Measurements from ENCODE around the gene KRT17. TPM values are rescaled to one million over a fixed set of nuclear protein-coding genes. Genes with fewer than 3 reads are reported as not detected.
"Not testable (repeated sequence)": the region's sequence is repeated elsewhere in the genome, so short reads cannot be mapped to it uniquely, and the experiment has no call there.

KRT17 gene
- total RNA-seq, 2 donors from 2014 or later = 2.8 to 5.1 TPM

DNA sequence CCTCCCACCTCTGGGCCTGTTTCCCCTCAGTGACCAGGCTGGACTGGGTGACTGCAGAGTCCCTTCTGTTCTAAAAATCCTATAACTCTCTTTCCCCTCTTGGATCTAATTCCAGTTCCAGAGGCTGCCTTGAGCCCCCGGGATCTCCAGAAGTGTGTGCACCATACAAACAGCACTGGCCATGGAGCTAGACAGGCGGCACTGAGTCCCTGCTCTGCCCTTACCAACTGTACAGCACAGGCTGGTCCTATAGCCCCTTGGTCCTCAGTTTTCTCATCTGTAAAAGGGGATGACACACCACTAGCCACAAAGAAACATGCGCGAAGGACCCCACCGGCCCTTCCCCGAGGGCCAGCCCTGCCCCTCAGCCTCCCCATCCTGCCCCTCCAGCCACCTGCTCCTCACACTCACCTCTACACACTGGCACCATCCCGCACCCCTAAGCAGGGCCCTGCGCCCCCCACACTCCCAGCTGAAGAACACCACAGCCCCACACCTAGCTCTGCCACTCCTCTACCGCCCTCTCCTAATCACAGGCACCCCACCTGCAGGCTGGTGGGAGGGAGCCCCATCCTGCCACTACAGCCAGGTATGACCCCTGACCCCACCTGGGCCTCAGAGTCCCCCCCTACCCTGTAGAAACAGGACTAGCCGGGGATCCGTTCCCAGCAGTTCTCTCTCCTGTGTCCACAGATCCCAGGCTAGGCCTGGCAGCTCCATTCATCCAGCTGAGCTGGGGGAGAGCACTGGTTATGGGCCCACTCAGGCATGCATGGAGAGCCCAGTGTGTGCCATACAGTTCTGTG is 10.9 kb downstream of the KRT17 start:
- peak; percentile 65 for DNase-seq (ENCODE audit: low spot score)
- intact Hi-C loops (cut with DNase I) = no loop called here

DNA sequence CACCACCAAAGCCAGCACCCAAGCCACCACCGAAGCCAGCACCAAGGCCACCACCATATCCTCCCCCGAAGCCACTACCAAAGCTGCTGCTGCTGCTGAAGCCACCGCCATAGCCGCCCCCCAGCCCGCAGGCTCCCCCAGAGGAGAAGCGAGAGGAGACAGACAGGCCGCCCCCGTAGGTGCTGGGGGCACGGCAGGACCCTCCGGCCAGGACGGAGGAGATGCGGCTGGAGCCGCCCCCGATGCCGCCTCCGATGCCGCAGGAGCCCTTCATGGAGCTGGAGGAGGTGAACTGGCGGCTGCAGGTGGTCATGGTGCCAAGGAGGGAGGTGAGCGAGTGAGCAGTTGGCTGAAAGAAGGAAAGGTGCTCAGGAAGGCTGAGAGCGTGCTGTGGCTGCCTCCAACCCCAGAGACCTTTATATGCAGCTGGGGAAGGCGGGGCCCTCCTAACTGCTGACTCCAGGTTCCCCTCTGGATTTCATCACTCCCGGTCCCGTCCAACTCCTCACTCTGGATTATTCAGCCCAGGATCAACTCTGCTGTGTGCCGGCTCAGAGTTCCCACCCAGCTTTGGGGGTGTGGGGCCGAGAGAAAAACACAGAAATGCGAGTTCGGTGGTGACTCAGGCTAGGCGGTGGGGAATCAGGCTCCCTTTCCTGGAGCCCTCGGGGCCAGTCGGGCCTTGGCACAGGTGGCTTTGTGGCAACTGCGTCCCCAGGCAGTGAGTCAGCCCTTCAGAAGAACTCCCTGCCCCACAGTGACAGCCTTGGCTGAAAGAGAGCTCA is 11.8 kb downstream of the KRT17 start, which contains the start of gene KRT16:
TSS of gene KRT16 (minus strand) at position 392 of the 785 bp plus-strand sequence. CDS start at position 313, 79 bp downstream.
- intact Hi-C loops (cut with DNase I) = not testable (repeated sequence)
- peak; percentile 84 for DNase-seq (ENCODE audit: low spot score)

DNA sequence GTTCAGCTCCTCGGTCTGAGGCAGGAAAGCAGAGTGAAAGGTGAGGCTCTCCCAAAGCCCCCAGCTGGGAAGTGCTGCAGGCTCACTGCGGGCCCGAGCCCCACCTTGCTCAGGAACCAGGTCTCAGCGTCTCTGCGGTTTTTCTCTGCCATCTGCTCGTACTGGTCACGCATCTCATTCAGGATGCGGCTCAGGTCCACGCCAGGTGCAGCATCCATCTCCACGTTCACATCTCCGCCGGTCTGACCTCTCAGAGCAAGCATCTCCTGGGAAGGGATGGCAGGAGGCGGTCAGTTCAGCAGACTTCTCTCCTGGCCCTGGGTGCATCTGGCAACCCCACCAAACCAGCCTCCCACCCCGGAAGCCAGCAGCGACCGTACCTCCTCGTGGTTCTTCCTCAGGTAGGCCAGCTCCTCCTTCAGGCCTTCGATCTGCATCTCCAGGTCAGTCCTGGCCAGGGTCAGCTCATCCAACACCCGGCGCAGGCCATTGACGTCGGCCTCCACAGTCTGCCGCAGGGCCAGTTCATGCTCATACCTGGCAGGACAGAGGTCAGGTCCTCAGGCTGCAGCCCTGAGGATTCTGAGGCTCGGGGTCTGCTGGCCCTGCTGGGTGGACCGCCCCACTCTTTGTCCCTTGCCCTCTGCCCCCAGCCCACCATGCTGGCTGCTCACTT is 13.3 kb downstream of the KRT17 start:
- DNase-seq (ENCODE audit: low spot score) = peak; percentile 62
- intact Hi-C loops (cut with DNase I) = no loop called here

DNA sequence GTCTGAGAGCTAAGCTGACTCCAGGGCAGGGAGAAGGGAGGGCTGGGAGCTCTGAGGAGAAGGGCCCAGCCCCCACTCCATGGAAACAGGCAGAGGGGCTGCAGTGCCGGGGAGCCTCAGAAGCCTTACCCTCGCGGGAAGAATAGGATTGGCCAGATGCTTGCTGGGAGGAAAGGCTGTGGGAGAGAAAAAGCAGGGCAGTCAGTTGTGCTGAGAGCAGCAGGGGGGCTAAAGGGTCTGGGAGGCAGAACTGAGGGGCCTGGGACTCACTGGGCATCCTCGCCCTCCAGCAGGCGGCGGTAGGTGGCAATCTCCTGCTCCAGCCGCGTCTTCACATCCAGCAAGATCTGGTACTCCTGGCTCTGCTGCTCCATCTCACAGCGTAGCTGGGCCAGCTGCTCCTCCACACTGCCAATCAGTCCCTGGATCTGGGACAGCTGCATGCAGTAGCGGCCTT is 14.3 kb downstream of the KRT17 start:
- intact Hi-C loops (cut with DNase I) = not testable (repeated sequence)
- peak; percentile 47 for DNase-seq (ENCODE audit: low spot score)

DNA sequence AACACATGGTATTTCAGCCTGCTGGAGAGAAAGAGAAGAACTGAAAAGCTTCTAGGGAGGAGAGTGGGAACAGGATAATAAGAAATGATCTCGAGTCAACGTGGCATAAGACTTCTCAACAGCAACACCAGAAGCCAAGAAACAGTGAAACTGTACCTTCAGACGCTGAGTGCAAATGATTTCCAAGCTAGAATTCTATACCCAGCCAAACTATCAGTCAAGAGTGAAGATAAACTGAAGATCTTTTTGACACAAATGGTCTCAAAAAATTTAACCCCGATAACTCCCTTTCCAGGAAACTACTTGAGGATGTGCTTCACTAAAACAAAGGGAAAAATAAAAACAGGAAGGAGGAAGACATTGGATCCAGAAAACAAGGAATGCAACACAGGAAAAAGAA is 17.4 kb downstream of the KRT17 start:
- DNase-seq (ENCODE audit: low spot score); intact Hi-C loops (cut with DNase I): not testable (repeated sequence)

DNA sequence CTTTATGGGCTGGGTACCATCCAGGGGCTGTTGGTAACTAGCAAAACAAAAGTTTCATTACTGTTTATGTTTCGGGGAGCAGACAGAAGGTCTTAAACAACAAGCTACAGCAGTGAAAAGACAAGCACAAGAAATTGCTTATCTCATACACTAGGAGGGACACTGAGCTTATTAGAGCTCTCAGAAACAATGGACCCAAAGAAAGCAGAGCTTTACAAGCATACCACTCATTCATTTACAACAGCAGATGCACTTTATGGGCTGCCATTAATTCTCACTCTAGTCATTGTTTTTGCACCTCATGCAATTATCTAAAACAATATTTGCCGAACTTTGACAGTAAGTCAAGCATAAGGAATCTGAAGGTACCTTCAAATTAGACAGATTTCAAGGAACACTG is 21.9 kb downstream of the KRT17 start:
- intact Hi-C loops (cut with DNase I) = no loop called here
- DNase-seq (ENCODE audit: low spot score) = no peak

DNA sequence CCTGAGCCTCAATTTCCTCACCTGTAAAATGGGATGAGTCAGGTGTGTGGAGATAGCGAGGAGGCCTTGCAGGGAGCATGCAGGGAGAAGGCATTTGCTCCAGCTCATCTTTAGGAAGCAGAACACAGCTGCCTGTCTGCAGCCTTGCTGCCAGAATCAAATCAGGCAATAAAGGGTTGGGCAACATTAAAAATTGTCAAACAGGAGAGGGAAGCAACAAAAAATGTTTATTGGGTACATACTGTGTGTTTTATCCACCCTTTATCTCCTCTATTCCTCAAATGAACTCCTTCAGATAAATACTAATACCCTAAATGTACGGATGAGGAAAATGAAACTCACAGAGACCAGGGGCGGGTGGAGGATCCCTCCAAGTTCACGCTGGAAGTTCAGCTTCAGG is 24.1 kb downstream of the KRT17 start:
- intact Hi-C loops (cut with DNase I) = no loop called here
- DNase-seq (ENCODE audit: low spot score) = peak; percentile 2

DNA sequence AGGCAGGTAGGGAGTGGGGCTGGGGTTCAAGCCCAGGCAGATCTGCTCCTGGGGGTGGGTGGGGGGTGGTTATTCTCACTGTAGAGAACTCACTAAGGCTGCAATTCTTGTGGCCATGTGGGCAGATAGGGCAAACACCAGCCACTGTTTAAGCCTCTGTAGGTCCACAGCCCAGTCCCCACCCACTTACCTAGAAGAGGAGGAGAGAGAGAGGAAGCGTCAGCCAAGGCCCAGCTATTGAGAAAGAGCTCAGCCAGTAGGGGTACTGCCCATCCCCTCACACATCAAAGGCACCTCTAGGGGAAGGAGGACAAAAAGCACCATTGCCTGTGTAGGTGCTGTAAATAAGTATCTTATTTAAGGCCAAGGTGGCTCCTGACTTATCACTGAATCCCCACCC is 24.7 kb downstream of the KRT17 start:
- intact Hi-C loops (cut with DNase I) = no loop called here

DNA sequence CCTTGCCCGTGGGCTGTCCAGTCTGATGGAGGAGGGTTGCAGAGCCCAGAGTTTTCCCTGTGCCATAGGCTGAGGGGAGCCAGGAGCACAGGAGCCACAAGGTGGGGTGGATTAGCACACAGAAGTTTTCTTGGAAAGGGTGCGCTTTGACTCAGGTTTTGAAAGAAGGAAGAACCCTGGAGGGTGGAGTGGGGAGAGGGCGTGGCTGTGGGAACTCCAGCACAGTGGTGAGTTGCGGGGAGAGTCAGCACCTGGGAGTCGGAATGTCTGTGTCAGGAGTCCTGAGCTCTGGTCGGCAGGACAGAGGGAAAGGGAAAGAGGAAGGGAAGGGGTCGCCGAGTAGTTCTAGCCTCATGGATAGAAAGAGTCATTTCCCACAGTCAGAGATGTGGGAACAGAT is 28.8 kb downstream of the KRT17 start:
- peak; percentile 18 for DNase-seq (ENCODE audit: low spot score)
- intact Hi-C loops (cut with DNase I) = no loop called here

More for the DNA sequence above, 24.7 kb downstream of the KRT17 start:
- no peak for DNase-seq (ENCODE audit: low spot score)

DNA sequence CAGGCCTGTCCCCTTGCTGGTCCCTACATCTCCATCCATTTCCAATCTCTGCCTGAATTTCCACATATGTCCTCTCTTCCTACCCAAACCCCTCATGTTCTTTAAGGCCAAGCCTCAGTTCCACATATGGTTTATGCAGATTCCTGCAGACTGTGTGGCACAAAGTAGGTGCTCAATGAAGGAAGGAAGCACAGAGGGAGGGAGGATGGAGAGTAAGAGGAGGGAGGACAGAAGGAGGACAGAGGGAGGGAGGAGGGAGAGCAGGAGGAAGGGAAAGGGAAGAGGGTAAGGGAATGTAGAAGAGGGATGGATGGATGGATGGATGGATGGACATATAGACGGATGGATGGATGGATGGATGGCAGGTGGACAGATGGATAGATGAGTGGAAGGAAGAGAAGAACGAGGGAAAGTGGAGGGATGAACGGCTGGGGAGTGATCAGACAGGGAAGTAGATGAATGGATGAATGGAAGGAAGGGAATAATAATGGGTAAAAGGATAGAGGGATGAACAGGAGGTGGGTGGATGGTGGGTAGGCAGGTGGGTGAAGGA is 29.9 kb downstream of the KRT17 start:
- intact Hi-C loops (cut with DNase I) = no loop called here
- peak; percentile 1 for DNase-seq (ENCODE audit: low spot score)

DNA sequence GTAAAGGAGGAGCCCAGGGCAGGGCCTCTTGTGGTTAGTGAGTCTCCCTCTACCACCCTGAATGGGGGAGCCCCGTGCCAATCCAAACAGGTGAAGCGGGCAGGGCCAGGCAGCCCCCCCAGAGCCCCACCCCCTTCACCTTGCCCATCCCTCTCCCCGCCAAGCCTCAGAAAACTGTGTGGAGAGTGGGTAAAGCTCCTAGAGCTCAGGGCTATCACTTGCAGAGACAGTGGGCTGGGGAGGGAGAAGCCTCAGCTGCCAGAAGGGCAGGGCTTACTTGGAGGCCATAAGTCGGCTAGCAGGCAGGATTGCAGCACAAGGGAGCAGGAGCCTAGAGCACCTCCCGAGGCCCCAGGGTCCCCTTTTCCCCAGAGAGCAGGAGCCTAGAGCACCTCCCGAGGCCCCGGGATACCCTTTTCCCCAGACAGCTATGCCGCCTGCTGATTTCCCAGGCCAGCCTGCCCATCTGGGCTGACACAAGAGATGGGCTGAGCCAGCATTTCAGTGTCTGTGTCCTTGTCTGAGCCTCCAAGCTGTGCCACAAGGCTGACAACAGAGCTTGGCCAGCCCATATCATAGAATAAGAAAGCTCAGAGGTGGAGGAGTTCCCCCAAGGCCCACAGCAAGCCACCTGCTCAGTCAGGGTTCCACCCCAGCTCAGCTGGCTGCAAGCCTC is 30.9 kb downstream of the KRT17 start:
- peak; percentile 48 for DNase-seq (ENCODE audit: low spot score)
- intact Hi-C loops (cut with DNase I) = no loop called here

DNA sequence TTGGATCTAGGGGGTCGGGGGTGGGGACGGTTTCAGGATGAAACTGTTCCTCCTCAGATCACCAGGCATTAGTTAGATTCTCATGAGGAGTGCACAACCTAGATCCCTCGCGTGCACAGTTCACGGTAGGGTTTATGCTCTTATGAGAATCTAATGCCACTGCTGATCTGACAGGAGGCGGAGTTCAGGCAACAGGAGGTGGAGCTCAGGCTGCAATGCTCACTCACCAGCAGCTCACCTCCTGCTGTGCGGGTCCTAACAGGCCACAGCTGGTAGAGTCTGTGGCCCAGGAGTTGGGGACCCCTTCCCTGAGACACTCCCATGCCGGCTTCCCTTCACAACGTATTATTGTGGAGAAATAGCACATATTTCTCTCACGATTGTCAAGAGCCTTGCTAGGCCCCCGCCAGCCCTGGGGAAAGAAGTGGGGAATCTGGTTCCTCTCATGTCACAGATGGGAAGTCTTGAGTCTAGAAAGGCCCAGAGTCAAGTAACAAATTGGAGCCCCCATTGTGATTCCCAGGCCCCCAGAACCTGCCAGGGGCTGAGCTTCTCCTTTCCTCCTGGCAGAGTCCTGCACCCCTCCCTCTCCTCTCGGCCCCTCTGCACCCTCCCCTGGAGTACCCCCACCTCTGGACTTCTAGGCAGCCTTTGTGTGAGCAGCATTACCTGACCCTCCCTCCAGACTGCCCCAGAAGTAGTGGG is 31.6 kb downstream of the KRT17 start:
- intact Hi-C loops (cut with DNase I) = no loop called here
- peak; percentile 34 for DNase-seq (ENCODE audit: low spot score)

DNA sequence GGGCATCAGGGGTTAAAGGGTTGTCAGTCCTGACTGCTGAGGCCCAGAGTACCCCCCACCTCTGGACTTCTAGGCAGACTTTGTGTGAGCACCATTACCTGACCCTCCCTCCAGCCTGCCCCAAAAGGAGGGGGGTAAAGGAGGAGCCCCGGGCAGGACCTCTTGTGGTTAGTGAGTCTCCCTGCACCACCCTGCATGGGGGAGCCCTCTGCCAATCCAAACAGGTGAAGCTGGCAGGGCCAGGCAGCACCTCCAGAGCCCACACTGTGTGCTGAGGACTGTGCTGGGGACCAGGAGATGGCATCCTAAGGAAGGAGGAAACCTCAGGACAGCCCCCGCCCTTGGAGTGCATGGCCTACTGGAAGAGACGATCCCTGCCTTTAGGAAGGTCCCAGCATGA is 35.1 kb downstream of the KRT17 start:
- intact Hi-C loops (cut with DNase I) = no loop called here
- DNase-seq (ENCODE audit: low spot score) = peak; percentile 63

DNA sequence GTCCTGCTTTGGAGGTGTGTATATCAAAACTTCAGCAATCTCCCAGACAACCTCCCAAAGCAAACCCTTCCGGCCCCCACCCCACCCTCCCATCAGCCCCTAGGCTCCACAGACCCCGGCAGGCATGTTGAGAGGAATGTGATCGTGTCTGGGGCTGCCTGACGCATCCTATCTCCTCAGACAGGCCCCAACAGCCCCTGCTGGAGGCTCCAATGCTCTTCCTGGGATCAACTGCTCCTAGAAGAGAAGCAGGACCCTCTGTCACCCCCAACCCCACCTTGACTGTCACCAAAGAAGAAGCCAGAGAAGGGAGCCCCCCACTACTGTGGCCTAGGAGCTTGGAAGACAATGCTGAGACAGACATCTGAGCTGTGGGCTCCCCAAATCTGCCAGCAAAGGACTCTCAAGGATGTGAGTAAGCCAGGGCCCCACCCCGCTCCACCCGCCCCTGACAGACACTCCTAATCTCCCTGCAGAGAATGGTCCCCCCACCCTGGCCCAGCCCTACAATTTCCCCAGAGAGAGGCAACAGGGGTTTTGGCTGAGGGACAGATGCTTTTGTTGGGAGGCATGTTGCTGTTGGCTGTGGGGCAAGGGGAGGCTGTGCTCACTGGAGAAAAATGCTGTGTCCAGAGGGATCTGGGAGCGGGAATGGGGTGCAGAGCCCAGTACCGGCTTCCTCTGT is 36.1 kb downstream of the KRT17 start:
- intact Hi-C loops (cut with DNase I) = no loop called here

DNA sequence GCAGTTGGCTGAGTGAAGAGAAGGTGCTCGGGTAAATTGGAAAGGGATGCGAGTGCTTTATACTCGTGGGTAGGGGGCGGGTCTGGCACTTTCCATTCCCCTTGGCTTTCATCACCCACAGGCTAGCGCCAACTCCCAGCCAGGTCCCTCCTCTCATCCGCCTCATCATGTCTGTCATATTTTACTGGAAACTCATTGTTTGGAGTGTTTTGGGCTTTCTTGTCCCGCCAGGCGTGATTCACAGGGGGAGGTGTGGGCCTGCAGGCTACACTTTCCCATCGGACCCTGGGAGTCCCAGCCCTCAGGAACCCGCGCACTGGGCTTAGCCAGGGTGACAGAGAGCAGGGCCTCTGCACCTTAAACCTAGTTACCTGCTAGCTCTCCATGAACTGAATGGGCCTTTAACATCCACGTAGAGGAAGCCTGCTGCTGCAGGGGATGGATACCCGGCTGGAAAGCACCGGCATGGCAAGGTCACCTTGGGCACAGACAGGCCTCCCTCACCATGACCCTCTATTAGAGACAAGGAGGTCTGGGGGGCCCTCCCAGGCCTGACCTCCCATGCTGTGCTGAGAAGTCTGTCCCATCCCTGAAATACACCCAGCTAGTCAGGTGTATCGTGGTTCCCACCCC is 37.4 kb downstream of the KRT17 start, which contains the start of gene KRT14:
TSS of gene KRT14 (minus strand) at position 33 of the 633 bp plus-strand sequence. CDS start 61 bp downstream, outside the sequence.
- DNase-seq (ENCODE audit: low spot score) = peak; percentile 66
- intact Hi-C loops (cut with DNase I) = no loop called here

More for the DNA sequence above, 36.1 kb downstream of the KRT17 start:
- peak; percentile 79 for DNase-seq (ENCODE audit: low spot score)

DNA sequence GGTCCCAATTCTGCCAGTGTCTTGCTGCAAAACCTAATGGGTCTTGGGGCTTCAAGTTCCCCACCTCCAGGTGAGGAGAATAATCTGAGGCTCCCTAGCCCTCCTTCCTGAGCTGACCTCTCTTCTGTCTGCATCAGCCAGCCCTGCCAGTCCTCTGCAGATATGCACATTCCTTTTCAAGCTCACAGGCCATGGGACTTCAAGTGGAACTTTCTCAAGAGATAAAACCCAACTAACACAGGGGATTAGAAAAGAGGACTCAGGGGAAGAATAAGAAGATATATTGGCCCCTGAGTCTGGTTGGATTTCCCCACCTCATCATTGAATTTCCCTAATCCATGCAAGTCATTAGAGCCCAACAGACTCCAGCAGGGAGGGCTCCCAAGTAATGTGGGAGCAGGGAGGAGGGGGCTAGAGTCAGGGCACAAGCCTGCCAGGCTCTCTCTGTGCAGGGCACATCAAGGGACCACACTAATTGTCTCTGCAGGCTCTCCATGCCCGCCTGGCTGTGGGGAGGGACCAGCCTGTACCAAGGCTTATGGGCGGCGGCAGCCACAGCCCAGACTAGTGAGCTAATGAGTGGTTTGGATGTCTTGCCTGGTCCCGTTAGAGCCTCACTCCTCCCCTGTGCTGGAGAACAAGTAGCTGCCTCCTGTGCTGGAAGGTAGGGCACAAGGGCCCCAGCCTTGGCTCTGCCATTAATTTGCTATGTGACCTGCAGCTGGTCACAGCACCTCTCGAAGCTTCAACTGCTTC is 38.9 kb downstream of the KRT17 start:
- peak; percentile 35 for DNase-seq (ENCODE audit: low spot score)
- intact Hi-C loops (cut with DNase I) = no loop called here
